IMR-90 (cell line): ENCODE data around the gene SLC19A1. TPM values are rescaled to one million over a fixed set of nuclear protein-coding genes. Genes with fewer than 3 reads are reported as not detected.

Experiments used
- ATAC-seq: fragments of 200-7000 bp; cut with Tn5 transposase; 2 replicates; pipeline ENCODE4 v1.9.1; 2020; ENCODE audit warnings: low read depth, mild to moderate bottlenecking, moderate library complexity
- BruUV-seq: library from RNA; stranded (reverse); fragments of 400-500 nt; replicated peaks from 2 replicates; lab custom pipeline; 2021; lab: Mats Ljungman, UMichigan
- CTCF ChIA-PET: fragments of 300-600 bp; formaldehyde crosslinking; extraction: SDS; loops from one replicate; lab custom pipeline; 2021; ENCODE audit warnings: antibody characterized with exemption; lab: Yijun Ruan, JAX
- POLR2A ChIA-PET: fragments of 300-600 bp; sonication (Branson Sonifier 250); formaldehyde crosslinking; loops from one replicate; lab custom pipeline; 2022; ENCODE audit warnings: antibody characterized with exemption; ENCODE audit not compliant: unreplicated experiment; lab: Charles Lee
- DNase-seq: peaks from one replicate; pipeline ENCODE4 v3.0.0; 2013
- H2AFZ ChIP-seq: replicated peaks from 2 replicates; pipeline ENCODE3; 2013; ENCODE audit warnings: low read length, mild to moderate bottlenecking; ENCODE audit not compliant: poor library complexity
- H2AK5ac ChIP-seq: 2 replicates; pipeline ENCODE4 v1.6.1; 2013; ENCODE audit warnings: low read depth, low read length, inconsistent platforms
- H2AK9ac ChIP-seq: replicated peaks from 2 replicates; pipeline ENCODE3; 2013; ENCODE audit warnings: mild to moderate bottlenecking, low read depth, low read length, moderate library complexity; ENCODE audit not compliant: poor library complexity
- H2BK120ac ChIP-seq: 2 replicates; pipeline ENCODE4 v1.6.1; 2013; ENCODE audit warnings: low read depth, low read length, inconsistent platforms
- H2BK15ac ChIP-seq: 3 replicates; pipeline ENCODE4 v1.6.1; 2013; ENCODE audit warnings: low read depth, low read length, inconsistent platforms
- H2BK20ac ChIP-seq: 2 replicates; pipeline ENCODE4 v1.6.1; 2013; ENCODE audit warnings: low read depth, mild to moderate bottlenecking, inconsistent platforms, low read length, moderate library complexity
- H2BK5ac ChIP-seq: 2 replicates; pipeline ENCODE4 v1.6.1; 2013; ENCODE audit warnings: mild to moderate bottlenecking, low read depth, low read length, inconsistent platforms; ENCODE audit not compliant: poor library complexity, severe bottlenecking
- H3K14ac ChIP-seq: replicated peaks from 2 replicates; pipeline ENCODE4 v1.6.1; 2013; ENCODE audit warnings: low read depth, low read length, inconsistent platforms
- H3K18ac ChIP-seq: 2 replicates; pipeline ENCODE4 v1.6.1; 2013; ENCODE audit warnings: low read depth, low read length, control low read depth
- H3K23ac ChIP-seq: 2 replicates; pipeline ENCODE4 v1.6.1; 2013; ENCODE audit warnings: low read depth, low read length, inconsistent platforms
- H3K27ac ChIP-seq: 2 replicates; pipeline ENCODE4 v1.5.1; 2013; ENCODE audit warnings: mild to moderate bottlenecking, control low read depth, low read length; ENCODE audit not compliant: insufficient read depth
- H3K27me3 ChIP-seq: 2 replicates; pipeline ENCODE4 v1.6.1; 2013; ENCODE audit warnings: low read length; ENCODE audit not compliant: control insufficient read depth, insufficient read depth
- H3K36me3 ChIP-seq: 2 replicates; pipeline ENCODE4 v1.6.1; 2013; ENCODE audit warnings: low read length, mixed read lengths; ENCODE audit not compliant: control insufficient read depth, insufficient read depth
- H3K4ac ChIP-seq: 2 replicates; pipeline ENCODE4 v1.6.1; 2013; ENCODE audit warnings: low read depth, low read length, inconsistent platforms
- H3K4me1 ChIP-seq: 2 replicates; pipeline ENCODE4 v1.6.1; 2013; ENCODE audit warnings: low read length, mixed read lengths; ENCODE audit not compliant: control insufficient read depth, insufficient read depth
- H3K4me2 ChIP-seq: 2 replicates; pipeline ENCODE4 v1.6.1; 2013; ENCODE audit warnings: low read depth, mild to moderate bottlenecking, control low read depth, low read length, moderate library complexity
- H3K4me3 ChIP-seq: 2 replicates; pipeline ENCODE4 v1.5.1; 2013; ENCODE audit warnings: low read depth, mild to moderate bottlenecking, control low read depth, low read length, moderate library complexity; ENCODE audit not compliant: insufficient read depth
- H3K56ac ChIP-seq: 2 replicates; pipeline ENCODE4 v1.6.1; 2013; ENCODE audit warnings: low read length, inconsistent platforms; ENCODE audit not compliant: insufficient read depth; ENCODE audit errors: extremely low read depth
- H3K79me1 ChIP-seq, 2 experiments: 2 replicates each; pipeline ENCODE4 v1.6.1; 2013; ENCODE audit warnings: low read length in 2 of 2, inconsistent platforms in 1 of 2, low read depth in 1 of 2
- H3K9ac ChIP-seq: 2 replicates; pipeline ENCODE4 v1.6.1; 2013; ENCODE audit warnings: low read depth, low read length, control low read depth
- H3K9me1 ChIP-seq: 2 replicates; pipeline ENCODE4 v1.6.1; 2013; ENCODE audit warnings: low read length, inconsistent platforms; ENCODE audit not compliant: insufficient read depth
- H3K9me3 ChIP-seq: 2 replicates; pipeline ENCODE4 v1.6.1; 2013; ENCODE audit warnings: low read length; ENCODE audit not compliant: control insufficient read depth, insufficient read depth
- H4K20me1 ChIP-seq: 2 replicates; pipeline ENCODE4 v1.6.1; 2013; ENCODE audit warnings: low read length, inconsistent platforms; ENCODE audit not compliant: insufficient read depth
- H4K5ac ChIP-seq: 2 replicates; pipeline ENCODE4 v1.6.1; 2013; ENCODE audit warnings: mild to moderate bottlenecking, low read depth, low read length, control low read depth
- H4K8ac ChIP-seq, 2 experiments: 2 replicates each; pipeline ENCODE4 v1.6.1; 2013; ENCODE audit warnings: low read depth in 2 of 2, low read length in 2 of 2, control low read depth in 1 of 2, inconsistent platforms in 1 of 2
- H4K91ac ChIP-seq: 2 replicates; pipeline ENCODE4 v1.6.1; 2013; ENCODE audit warnings: low read depth, low read length, inconsistent platforms; ENCODE audit not compliant: insufficient read depth
- BHLHE40 ChIP-seq: fragments of 150-350 bp; IDR thresholded peaks from 2 replicates; pipeline ENCODE4 v1.6.1; 2016; ENCODE audit warnings: mild to moderate bottlenecking, low read depth, low read length
- CEBPB ChIP-seq: IDR thresholded peaks from 2 replicates; pipeline ENCODE4 v1.6.1; 2012; ENCODE audit warnings: low read depth, low read length, improper control_type of control experiment
- CHD1 ChIP-seq: IDR thresholded peaks from 2 replicates; pipeline ENCODE4 v1.6.1; 2012; ENCODE audit warnings: low read depth, low read length, improper control_type of control experiment
- CTCF ChIP-seq: conservative IDR thresholded peaks from 2 replicates; pipeline ENCODE4 v1.5.1; 2012; ENCODE audit warnings: mild to moderate bottlenecking, low read depth, low read length, improper control_type of control experiment
- ELK1 ChIP-seq: fragments of 150-350 bp; IDR thresholded peaks from 2 replicates; pipeline ENCODE4 v1.6.1; 2016; ENCODE audit warnings: low read depth, mild to moderate bottlenecking, low read length, moderate library complexity, borderline replicate concordance
- FOS ChIP-seq: fragments of 150-350 bp; IDR thresholded peaks from 2 replicates; pipeline ENCODE4 v1.6.1; 2016; ENCODE audit warnings: low read depth, low read length
- MAFK ChIP-seq: IDR thresholded peaks from 2 replicates; pipeline ENCODE4 v1.6.1; 2012; ENCODE audit warnings: low read depth, low read length, improper control_type of control experiment
- MAZ ChIP-seq: IDR thresholded peaks from 2 replicates; pipeline ENCODE4 v1.6.1; 2012; ENCODE audit warnings: low read depth, mild to moderate bottlenecking, low read length, improper control_type of control experiment, moderate library complexity, borderline replicate concordance
- MXI1 ChIP-seq: IDR thresholded peaks from 2 replicates; pipeline ENCODE4 v1.6.1; 2012; ENCODE audit warnings: low read depth, mild to moderate bottlenecking, low read length, moderate library complexity, borderline replicate concordance
- NFE2L2 ChIP-seq: fragments of 150-350 bp; IDR thresholded peaks from 2 replicates; pipeline ENCODE4 v1.6.1; 2016; ENCODE audit warnings: low read depth, mild to moderate bottlenecking, low read length
- POLR2A ChIP-seq: IDR thresholded peaks from 2 replicates; pipeline ENCODE4 v1.6.1; 2012; ENCODE audit warnings: mild to moderate bottlenecking, low read depth, low read length
- RAD21 ChIP-seq: IDR thresholded peaks from 2 replicates; pipeline ENCODE4 v1.6.1; 2012; ENCODE audit warnings: low read length, improper control_type of control experiment
- RCOR1 ChIP-seq: IDR thresholded peaks from 2 replicates; pipeline ENCODE4 v1.6.1; 2012; ENCODE audit warnings: mild to moderate bottlenecking, low read length, improper control_type of control experiment; ENCODE audit not compliant: insufficient replicate concordance
- RFX5 ChIP-seq: IDR thresholded peaks from 2 replicates; pipeline ENCODE4 v1.8.0; 2012; ENCODE audit warnings: low read depth, mild to moderate bottlenecking, low read length, moderate library complexity
- SMC3 ChIP-seq: fragments of 150-350 bp; IDR thresholded peaks from 2 replicates; pipeline ENCODE4 v1.6.1; 2016; ENCODE audit warnings: low read depth, mild to moderate bottlenecking, antibody characterized with exemption, low read length, moderate library complexity
- USF2 ChIP-seq: fragments of 150-350 bp; IDR thresholded peaks from 2 replicates; pipeline ENCODE4 v1.6.1; 2017; ENCODE audit warnings: mild to moderate bottlenecking, antibody characterized with exemption, low read length, low read depth
- WGBS, 2 experiments: methylation state at CpG; one replicate each; pipeline versions ENCODE4 v1.1.5 to v1.1.7; 2013; ENCODE audit warnings: missing lambda C conversion rate in 2 of 2; ENCODE audit not compliant: insufficient read length in 1 of 2; ENCODE audit errors: extremely low coverage in 2 of 2; 5-methylcytosine and 5-hydroxymethylcytosine counted together
- dilution Hi-C: fragments of 300-500 bp; cut with HindIII; formaldehyde crosslinking; loops from one replicate; pipeline ENCODE4 v1.14.3; 2018; ENCODE audit warnings: low sequenced_read_pairs; ENCODE audit not compliant: unreplicated experiment
- in situ Hi-C: fragments of 300-500 bp; cut with MboI; formaldehyde crosslinking; loops from 3 replicates; pipeline ENCODE4 v1.14.3; 2019; ENCODE audit warnings: low sequenced_read_pairs, inconsistent platforms, mixed read lengths
- intact Hi-C: fragments of 100-400 bp; cut with micrococcal nuclease; formaldehyde crosslinking; loops from 2 replicates; pipeline ENCODE4 v1.10.0; 2022
- polyA plus RNA-seq, 3 experiments: library from polyadenylated mRNA; depleted of rRNA; stranded (reverse); fragments of >200 nt; gene quantifications; 2 replicates each; pipeline ENCODE4 v1.2.3, GENCODE V29; 2012; ENCODE audit warnings: low replicate concordance in 1 of 3
- total RNA-seq: library from RNA; depleted of rRNA; stranded (reverse); fragments of >200 nt; gene quantifications from 2 replicates; pipeline ENCODE4 v1.2.3, GENCODE V29; 2012

SLC19A1 gene
- total and polyA plus RNA-seq, 2 of the 4 experiments (the other 2 are of a cell fraction), result 2.2 to 16.2 TPM

GRCh38 chr21:45584786-45585185, 42.5 kb upstream of the SLC19A1 start:
- Histone ChIP-seq H3K9me1 (no peaks in the 10 kb centered on the region), H3K23ac (no peak overlapping the region), H3K27me3 (peaks cover 43% of the 10 kb centered on the region), H2AK9ac (no peak overlapping the region), H3K14ac (no peak overlapping the region), H4K20me1 (no peaks in the 10 kb centered on the region), H3K4me1 (no peaks in the 10 kb centered on the region), H2BK20ac (no peak overlapping the region), H3K4ac (no peak overlapping the region), H3K79me1 (no peaks in the 10 kb centered on the region), H3K18ac (no peak overlapping the region), H2BK120ac (no peak overlapping the region), H3K27ac (no peak overlapping the region), H4K8ac (no peak overlapping the region), H3K36me3 (no peaks in the 10 kb centered on the region), H3K56ac (no peak overlapping the region), H2BK5ac (no peak overlapping the region), H2AK5ac (no peak overlapping the region), H3K4me2 (no peak overlapping the region), H3K9me3 (peaks cover 39% of the 10 kb centered on the region), H4K91ac (no peak overlapping the region), H2AFZ (no peak overlapping the region), H3K9ac (no peak overlapping the region), H4K5ac (no peak overlapping the region), H3K4me3 (no peak overlapping the region), H2BK15ac (no peak overlapping the region)
- ChIA-PET POLR2A (no interaction called here), CTCF (no interaction called here)
- no CpG with 5 or more reads among the region's 4 CpGs for whole genome bisulfite sequencing, 2 experiments
- ATAC-seq, result no peak
- TF ChIP-seq MXI1, result no peak
- no peak for TF ChIP-seq CTCF
- TF ChIP-seq CHD1, result no peak
- no peak for TF ChIP-seq MAZ
- no peak for TF ChIP-seq RCOR1
- no peak for TF ChIP-seq RFX5
- TF ChIP-seq FOS, result no peak
- TF ChIP-seq NFE2L2, result no peak
- no peak for TF ChIP-seq RAD21
- no peak for TF ChIP-seq SMC3
- no peak for TF ChIP-seq ELK1
- no peak for TF ChIP-seq MAFK
- no peak for TF ChIP-seq POLR2A
- TF ChIP-seq CEBPB, result no peak
- TF ChIP-seq BHLHE40, result no peak
- no peak for TF ChIP-seq USF2
- no peak for DNase-seq
- in situ Hi-C loops, result no loop called here
- dilution Hi-C loops, result no loop called here
- intact Hi-C loops, result no loop called here
- BruUV-seq, result no TSS peak
